ENCODE results near the gene SEC16A. TPM values are rescaled to one million over a fixed set of nuclear protein-coding genes. Genes with fewer than 3 reads are reported as not detected.

Gene SEC16A
- total RNA-seq, 4 donors from 2014 or later, result 58.0 to 89.3 (median 75.0) TPM

- no peaks in the 10 kb centered on the region for H3K9me3 ChIP-seq
- H3K27me3 ChIP-seq, result no peaks in the 10 kb centered on the region
- H3K27ac ChIP-seq, result no peak overlapping the region
- DNase-seq (ENCODE audit: low spot score in 2 of 2), result no peak
- no peaks in the 10 kb centered on the region for H3K4me1 ChIP-seq
- H3K4me3 ChIP-seq, result no peak overlapping the region
- TF ChIP-seq POLR2A (IDR thresholded peaks at IDR 0.05) (no peak), CTCF (IDR thresholded peaks at IDR 0.05) (no peak), EP300 (IDR thresholded peaks at IDR 0.05) (no peak), POLR2AphosphoS5 (IDR thresholded peaks at IDR 0.05) (no peak)
- H3K36me3 ChIP-seq, result peaks cover 100% of the 10 kb centered on the region
- WGBS, result 94% methylated on average over 14 of the region's 17 CpGs
Measured at GRCh38 chr9:136462664-136463063, 20.2 kb downstream of the SEC16A start.

- H3K27me3 ChIP-seq, result no peaks in the 10 kb centered on the region
- DNase-seq (ENCODE audit: low spot score in 2 of 2), result no peak
- H3K9me3 ChIP-seq, result no peaks in the 10 kb centered on the region
- WGBS, result 93% methylated on average over 22 of the region's 23 CpGs
- H3K36me3 ChIP-seq, result peaks cover 100% of the 10 kb centered on the region
- TF ChIP-seq POLR2A (IDR thresholded peaks at IDR 0.05) (no peak), CTCF (IDR thresholded peaks at IDR 0.05) (no peak), EP300 (IDR thresholded peaks at IDR 0.05) (no peak), POLR2AphosphoS5 (IDR thresholded peaks at IDR 0.05) (no peak)
- no peaks in the 10 kb centered on the region for H3K4me1 ChIP-seq
- no peak overlapping the region for H3K27ac ChIP-seq
- no peak overlapping the region for H3K4me3 ChIP-seq
Measured at GRCh38 chr9:136460772-136461325, 22.0 kb downstream of the SEC16A start.

GRCh38 chr9:136459425-136459824 lies 23.4 kb downstream of the SEC16A start:
- no peak for TF ChIP-seq EP300 (IDR thresholded peaks at IDR 0.05)
- TF ChIP-seq CTCF (IDR thresholded peaks at IDR 0.05), result no peak
- TF ChIP-seq POLR2AphosphoS5 (IDR thresholded peaks at IDR 0.05), result no peak
- no peak for TF ChIP-seq POLR2A (IDR thresholded peaks at IDR 0.05)
- Histone ChIP-seq H3K36me3 (peaks cover 100% of the 10 kb centered on the region), H3K27me3 (no peaks in the 10 kb centered on the region), H3K4me3 (no peak overlapping the region), H3K9me3 (no peaks in the 10 kb centered on the region), H3K4me1 (no peaks in the 10 kb centered on the region), H3K27ac (no peak overlapping the region)
- DNase-seq (ENCODE audit: low spot score in 2 of 2), result no peak
- WGBS, result 94% methylated on average over 28 of the region's 28 CpGs

- Histone ChIP-seq H3K27ac (no peak overlapping the region), H3K27me3 (no peaks in the 10 kb centered on the region), H3K36me3 (peaks cover 98% of the 10 kb centered on the region), H3K4me1 (no peaks in the 10 kb centered on the region), H3K4me3 (no peak overlapping the region), H3K9me3 (no peaks in the 10 kb centered on the region)
- WGBS, result 97% methylated on average over 12 of the region's 24 CpGs
- no peak for DNase-seq (ENCODE audit: low spot score in 2 of 2)
- TF ChIP-seq EP300 (IDR thresholded peaks at IDR 0.05) (no peak), POLR2AphosphoS5 (IDR thresholded peaks at IDR 0.05) (no peak), POLR2A (IDR thresholded peaks at IDR 0.05) (no peak), CTCF (IDR thresholded peaks at IDR 0.05) (no peak)
Measured at GRCh38 chr9:136457326-136457725, 25.5 kb downstream of the SEC16A start.

GRCh38 chr9:136456258-136456657 lies 26.6 kb downstream of the SEC16A start:
- 90% methylated on average over 4 of the region's 9 CpGs for WGBS
- Histone ChIP-seq H3K27me3 (no peaks in the 10 kb centered on the region), H3K4me3 (no peak overlapping the region), H3K4me1 (no peaks in the 10 kb centered on the region), H3K9me3 (no peaks in the 10 kb centered on the region), H3K27ac (no peak overlapping the region), H3K36me3 (peaks cover 93% of the 10 kb centered on the region)
- TF ChIP-seq POLR2AphosphoS5 (IDR thresholded peaks at IDR 0.05) (no peak), CTCF (IDR thresholded peaks at IDR 0.05) (no peak), POLR2A (IDR thresholded peaks at IDR 0.05) (no peak), EP300 (IDR thresholded peaks at IDR 0.05) (no peak)
- no peak for DNase-seq (ENCODE audit: low spot score in 2 of 2)

Data from suprapubic skin (tissue), 4 donors.